Panc1 (cell line): ENCODE measurements around the gene MAML3. TPM values are rescaled to one million over a fixed set of nuclear protein-coding genes. Genes with fewer than 3 reads are reported as not detected.

Experiments used
- ATAC-seq: fragments of 200-7000 bp; cut with Tn5 transposase; 2 replicates; pipeline ENCODE4 v1.9.1; 2020; ENCODE audit warnings: mild to moderate bottlenecking, moderate library complexity
- BruUV-seq: library from RNA; stranded (reverse); fragments of 400-500 nt; replicated peaks from 2 replicates; lab custom pipeline; 2021; lab: Mats Ljungman, UMichigan
- CTCF ChIA-PET: fragments of 300-600 bp; sonication (Branson Sonifier 250); formaldehyde crosslinking; loops from one replicate; lab custom pipeline; 2022; ENCODE audit warnings: antibody characterized with exemption; lab: Charles Lee
- POLR2A ChIA-PET: fragments of 300-600 bp; sonication (Branson Sonifier 250); formaldehyde crosslinking; loops from one replicate; lab custom pipeline; 2022; ENCODE audit warnings: antibody characterized with exemption; lab: Charles Lee
- DNase-seq: peaks from one replicate; pipeline ENCODE4 v3.0.0-alpha.2; 2010; ENCODE audit warnings: low read depth, low spot score
- H3K27ac ChIP-seq: 2 replicates; pipeline ENCODE4 v1.5.1; 2011; ENCODE audit warnings: mild to moderate bottlenecking, low read length, inconsistent platforms
- H3K27me3 ChIP-seq: fragments of 200-500 bp; sonication (Bioruptor generic); 2 replicates; pipeline ENCODE4 v1.6.0; 2014; ENCODE audit warnings: low read length, inconsistent platforms; ENCODE audit not compliant: control insufficient read depth, insufficient read depth
- H3K36me3 ChIP-seq: fragments of 200-500 bp; sonication (Bioruptor generic); 2 replicates; pipeline ENCODE4 v1.5.1; 2014; ENCODE audit warnings: inconsistent platforms, mild to moderate bottlenecking, low read length, moderate library complexity; ENCODE audit not compliant: control insufficient read depth, insufficient read depth
- H3K4me1 ChIP-seq: 2 replicates; pipeline ENCODE4 v1.5.1; 2011; ENCODE audit warnings: inconsistent platforms, mild to moderate bottlenecking, low read length, moderate library complexity; ENCODE audit not compliant: control insufficient read depth, insufficient read depth
- H3K4me3 ChIP-seq, 2 experiments: 2 replicates each; pipeline ENCODE4 v1.5.1; 2011 to 2012; ENCODE audit warnings: low read depth in 2 of 2, low read length in 2 of 2, mild to moderate bottlenecking in 2 of 2, inconsistent platforms in 1 of 2, moderate library complexity in 1 of 2
- H3K9me3 ChIP-seq: fragments of 200-500 bp; sonication (Bioruptor generic); 2 replicates; pipeline ENCODE4 v1.5.1; 2014; ENCODE audit warnings: low read depth, mild to moderate bottlenecking, inconsistent platforms, low read length, moderate library complexity; ENCODE audit not compliant: control insufficient read depth, insufficient read depth
- CTCF ChIP-seq: fragments of 450-650 bp; IDR thresholded peaks from 2 replicates; pipeline ENCODE4 v1.5.1; 2017; ENCODE audit warnings: mild to moderate bottlenecking
- POLR2AphosphoS5 ChIP-seq: IDR thresholded peaks from 2 replicates; pipeline ENCODE4 v1.6.1; 2012; ENCODE audit warnings: mild to moderate bottlenecking, low read depth, low read length, moderate library complexity
- REST ChIP-seq, 2 experiments: IDR thresholded peaks; 2 replicates each; pipeline ENCODE4 v1.6.1; 2011 to 2012; ENCODE audit warnings: low read depth in 2 of 2, control low read depth in 1 of 2, low read length in 1 of 2, mild to moderate bottlenecking in 1 of 2, moderate library complexity in 1 of 2; ENCODE audit not compliant: insufficient read depth in 1 of 2
- SIN3A ChIP-seq: IDR thresholded peaks from 2 replicates; pipeline ENCODE4 v1.6.1; 2012; ENCODE audit warnings: low read depth, mild to moderate bottlenecking, low read length, moderate library complexity, borderline replicate concordance; ENCODE audit not compliant: insufficient read depth
- TCF7L2 ChIP-seq: IDR thresholded peaks from 2 replicates; pipeline ENCODE4 v1.6.1; 2011; ENCODE audit warnings: mild to moderate bottlenecking, low read depth, low read length, inconsistent platforms
- in situ Hi-C: cut with HindIII; loops from 2 replicates; pipeline ENCODE4 v1.10.0; 2016; ENCODE audit warnings: low sequenced_read_pairs, low pct_unique_long_range_greater_than_20kb
- intact Hi-C: fragments of 100-400 bp; cut with micrococcal nuclease; formaldehyde crosslinking; loops from one replicate; pipeline ENCODE4 v1.10.0; 2022; ENCODE audit not compliant: unreplicated experiment
- total RNA-seq: library from RNA; stranded (reverse); gene quantifications from one replicate; pipeline ENCODE4 v1.2.1, GENCODE V29; 2021; ENCODE audit not compliant: unreplicated experiment

Gene MAML3
- total RNA-seq, 1 experiment from 2014 or later = 7.7 TPM

- no peaks in the 10 kb centered on the region for H3K36me3 ChIP-seq
- POLR2A ChIA-PET = interaction anchor here (0.6 kb wide), 1 partner anchor 417 kb away, joined by 7 read pairs; no protein-coding TSS in a partner anchor
Observed at GRCh38 chr4:139756391-139757180, 397.4 kb downstream of the MAML3 start.

GRCh38 chr4:139754938-139755337, 399.0 kb downstream of the MAML3 start:
- in situ Hi-C loops = no loop called here
- intact Hi-C loops = no loop called here
- ChIA-PET CTCF (no interaction called here), POLR2A (no interaction called here)
- Histone ChIP-seq H3K4me1 (no peaks in the 10 kb centered on the region), H3K36me3 (no peaks in the 10 kb centered on the region), H3K27ac (no peak overlapping the region), H3K27me3 (no peaks in the 10 kb centered on the region), H3K4me3 (no peak overlapping the region), H3K9me3 (no peaks in the 10 kb centered on the region)
- ATAC-seq = no peak
- no peak for TF ChIP-seq CTCF
- no peak for DNase-seq
- no TSS peak for BruUV-seq

More at GRCh38 chr4:139756391-139757180, 397.4 kb downstream of the MAML3 start:
- BruUV-seq = no TSS peak
- H3K9me3 ChIP-seq = no peaks in the 10 kb centered on the region
- H3K4me1 ChIP-seq = no peaks in the 10 kb centered on the region
- CTCF ChIA-PET = no interaction called here
- intact Hi-C loops = no loop called here
- no peak for ATAC-seq
- TF ChIP-seq CTCF = no peak
- no peak for TF ChIP-seq TCF7L2
- no peak for TF ChIP-seq POLR2AphosphoS5
- TF ChIP-seq REST (IDR thresholded peaks at IDR 0.05; ENCODE audit: insufficient read depth in 1 of 2, low read depth in 2 of 2, low read length in 1 of 2) = no peak
- TF ChIP-seq SIN3A = no peak
- no peak for DNase-seq
- in situ Hi-C loops = no loop called here
- H3K27me3 ChIP-seq = no peaks in the 10 kb centered on the region
- no peak overlapping the region for H3K27ac ChIP-seq
- H3K4me3 ChIP-seq = no peak overlapping the region
